ENCODE data around the gene GARIN5A.

GRCh38 chr19:50419022-50419579 lies 57.5 kb downstream of the GARIN5A start:
- TF ChIP-seq CTCF (IDR thresholded peaks at IDR 0.05) (no peak), POLR2A (IDR thresholded peaks at IDR 0.05) (no peak)

Data from heart left ventricle (tissue), 13 donors.